Hematopoietic multipotent progenitor cell treated with erythropoietin and hydrocortisone succinate and interleukin-3 and kit ligand, for 6 days (in vitro differentiated cells): Measurements from ENCODE around the gene C1QTNF1.
A peak's percentile ranks its signal among the peaks of the same experiment; 100 is the strongest.

Experiments used
- DNase-seq: peaks from one replicate; pipeline ENCODE4 v3.0.0-alpha.2; 2015

Gene C1QTNF1

DNA sequence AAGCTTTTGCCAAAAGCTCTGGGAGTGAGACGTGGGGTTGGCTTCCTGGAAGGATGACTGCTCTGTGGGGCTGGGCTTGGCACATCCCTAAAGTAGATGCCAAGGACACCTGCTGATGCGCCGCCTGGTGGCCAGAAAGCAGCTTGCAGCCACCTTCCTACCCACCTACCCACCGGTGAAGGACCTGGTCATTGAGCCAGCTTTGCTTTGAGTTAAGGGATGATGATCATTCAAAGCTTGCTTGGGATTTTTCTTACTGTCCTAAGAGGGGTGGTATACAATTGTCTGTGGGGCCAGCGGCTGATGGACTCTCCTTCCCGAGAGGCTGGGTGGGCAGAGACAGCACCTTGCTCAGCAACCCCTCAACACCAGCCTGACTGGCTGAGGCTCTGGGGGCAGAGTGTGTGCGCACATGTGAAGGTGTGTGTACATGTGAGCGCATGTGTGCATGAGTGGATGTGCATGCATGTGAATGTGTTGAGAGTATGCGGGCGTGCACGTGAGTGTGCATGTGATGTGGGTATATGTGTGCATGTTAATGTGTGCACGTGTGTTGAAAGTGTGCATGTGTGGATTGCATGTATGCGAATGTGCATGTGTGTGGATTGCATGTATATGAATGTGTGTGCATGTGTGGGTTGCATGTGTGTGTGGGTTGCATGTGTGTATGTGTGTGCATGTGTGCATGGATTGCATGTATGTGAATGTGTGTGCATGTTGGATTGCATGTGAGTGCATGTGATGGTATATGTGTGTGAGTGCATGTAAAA, 18.6 kb downstream of the C1QTNF1 start:
- DNase-seq: peak; percentile 76

DNA sequence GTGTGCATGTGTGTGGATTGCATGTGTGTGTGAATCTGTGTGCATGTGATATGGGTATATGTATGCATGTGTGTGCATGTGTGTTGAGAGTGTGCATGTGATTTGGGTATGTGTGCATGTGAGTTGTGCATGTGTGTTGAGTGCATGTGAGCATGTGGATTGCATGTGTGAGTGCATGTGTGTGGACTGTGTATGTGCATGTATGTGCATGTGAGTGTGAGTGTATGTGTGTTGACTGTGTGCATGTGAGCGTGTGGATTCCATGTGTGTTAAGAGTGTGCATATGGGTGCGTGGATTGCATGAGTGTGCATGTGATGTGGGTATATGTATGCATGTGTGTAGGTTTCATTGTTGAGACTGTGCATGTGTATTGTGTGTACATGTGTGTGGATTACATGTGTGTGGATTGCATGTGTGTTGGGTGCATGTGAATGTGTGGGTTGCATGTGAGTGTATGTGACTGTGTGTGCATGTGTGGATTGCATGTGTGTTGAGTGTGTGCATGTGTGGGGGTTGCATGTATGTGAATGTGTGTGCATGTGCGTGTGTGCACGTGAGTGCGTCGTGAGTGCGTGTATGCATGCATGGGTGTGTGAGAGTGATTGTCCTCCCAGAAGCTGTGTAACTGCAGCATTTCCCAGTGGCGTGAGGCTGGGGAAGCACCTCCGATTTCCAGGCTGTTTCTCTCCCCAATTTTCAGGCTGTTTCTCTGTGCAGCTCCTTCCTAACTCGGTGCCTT, 19.4 kb downstream of the C1QTNF1 start:
- DNase-seq: no peak

DNA sequence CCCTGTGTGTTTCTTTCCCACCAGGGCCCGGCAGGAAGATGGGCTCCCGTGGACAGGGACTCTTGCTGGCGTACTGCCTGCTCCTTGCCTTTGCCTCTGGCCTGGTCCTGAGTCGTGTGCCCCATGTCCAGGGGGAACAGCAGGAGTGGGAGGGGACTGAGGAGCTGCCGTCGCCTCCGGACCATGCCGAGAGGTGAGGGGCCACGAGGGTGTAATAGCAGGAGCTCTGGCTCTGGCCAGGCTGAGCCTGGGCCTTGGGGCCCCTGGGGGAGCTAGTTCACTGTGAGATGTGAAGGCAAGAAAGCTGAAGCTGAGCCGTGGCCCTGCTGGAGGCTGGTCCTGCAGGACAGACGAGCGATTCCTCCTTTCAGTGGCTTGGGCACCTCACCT, 20.0 kb downstream of the C1QTNF1 start:
- no peak for DNase-seq

GRCh38 chr17:79044462-79044861, 20.5 kb downstream of the C1QTNF1 start:
- DNase-seq: no peak

- no peak for DNase-seq
Measured at GRCh38 chr17:79045001-79045729, 21.2 kb downstream of the C1QTNF1 start.

DNA sequence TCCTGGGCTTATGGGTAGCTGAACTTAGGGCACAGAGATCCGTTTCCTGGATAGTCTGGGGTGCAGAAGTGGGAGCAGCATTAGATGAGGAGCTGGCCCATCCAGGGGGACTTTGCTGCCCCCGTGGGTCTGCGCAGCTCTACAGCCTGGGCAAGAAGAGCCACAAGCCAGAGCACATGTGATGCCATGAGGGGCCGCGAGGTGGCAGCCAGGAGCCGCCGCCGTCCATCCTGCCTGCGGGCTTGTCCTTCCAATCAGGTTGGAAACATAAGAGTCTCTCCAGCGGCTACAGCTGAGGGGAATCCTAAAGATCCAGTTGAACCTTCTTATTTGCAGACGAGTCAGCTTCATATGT, 21.9 kb downstream of the C1QTNF1 start:
- peak; percentile 79 for DNase-seq

- DNase-seq: no peak
Measured at GRCh38 chr17:79046197-79046915, 22.4 kb downstream of the C1QTNF1 start.

- DNase-seq: no peak
Measured at GRCh38 chr17:79046916-79047280, 22.9 kb downstream of the C1QTNF1 start.

DNA sequence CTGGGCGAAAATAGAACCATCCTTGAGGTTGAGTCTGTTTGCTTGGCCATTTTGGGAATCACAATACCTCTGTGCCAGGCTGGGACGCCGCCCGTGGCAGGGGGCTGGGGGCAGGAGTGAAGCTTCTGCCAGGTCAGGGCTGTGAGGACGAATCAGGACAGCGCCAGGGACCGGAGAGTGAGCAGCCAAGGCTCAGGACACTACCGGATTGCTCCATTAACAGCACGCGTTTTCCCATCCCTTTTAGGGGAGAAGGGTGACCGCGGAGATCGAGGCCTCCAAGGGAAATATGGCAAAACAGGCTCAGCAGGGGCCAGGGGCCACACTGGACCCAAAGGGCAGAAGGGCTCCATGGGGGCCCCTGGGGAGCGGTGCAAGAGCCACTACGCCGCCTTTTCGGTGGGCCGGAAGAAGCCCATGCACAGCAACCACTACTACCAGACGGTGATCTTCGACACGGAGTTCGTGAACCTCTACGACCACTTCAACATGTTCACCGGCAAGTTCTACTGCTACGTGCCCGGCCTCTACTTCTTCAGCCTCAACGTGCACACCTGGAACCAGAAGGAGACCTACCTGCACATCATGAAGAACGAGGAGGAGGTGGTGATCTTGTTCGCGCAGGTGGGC, 23.4 kb downstream of the C1QTNF1 start:
- DNase-seq: no peak

DNA sequence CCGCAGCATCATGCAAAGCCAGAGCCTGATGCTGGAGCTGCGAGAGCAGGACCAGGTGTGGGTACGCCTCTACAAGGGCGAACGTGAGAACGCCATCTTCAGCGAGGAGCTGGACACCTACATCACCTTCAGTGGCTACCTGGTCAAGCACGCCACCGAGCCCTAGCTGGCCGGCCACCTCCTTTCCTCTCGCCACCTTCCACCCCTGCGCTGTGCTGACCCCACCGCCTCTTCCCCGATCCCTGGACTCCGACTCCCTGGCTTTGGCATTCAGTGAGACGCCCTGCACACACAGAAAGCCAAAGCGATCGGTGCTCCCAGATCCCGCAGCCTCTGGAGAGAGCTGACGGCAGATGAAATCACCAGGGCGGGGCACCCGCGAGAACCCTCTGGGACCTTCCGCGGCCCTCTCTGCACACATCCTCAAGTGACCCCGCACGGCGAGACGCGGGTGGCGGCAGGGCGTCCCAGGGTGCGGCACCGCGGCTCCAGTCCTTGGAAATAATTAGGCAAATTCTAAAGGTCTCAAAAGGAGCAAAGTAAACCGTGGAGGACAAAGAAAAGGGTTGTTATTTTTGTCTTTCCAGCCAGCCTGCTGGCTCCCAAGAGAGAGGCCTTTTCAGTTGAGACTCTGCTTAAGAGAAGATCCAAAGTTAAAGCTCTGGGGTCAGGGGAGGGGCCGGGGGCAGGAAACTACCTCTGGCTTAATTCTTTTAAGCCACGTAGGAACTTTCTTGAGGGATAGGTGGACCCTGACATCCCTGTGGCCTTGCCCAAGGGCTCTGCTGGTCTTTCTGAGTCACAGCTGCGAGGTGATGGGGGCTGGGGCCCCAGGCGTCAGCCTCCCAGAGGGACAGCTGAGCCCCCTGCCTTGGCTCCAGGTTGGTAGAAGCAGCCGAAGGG, 24.2 kb downstream of the C1QTNF1 start:
- DNase-seq: no peak

DNA sequence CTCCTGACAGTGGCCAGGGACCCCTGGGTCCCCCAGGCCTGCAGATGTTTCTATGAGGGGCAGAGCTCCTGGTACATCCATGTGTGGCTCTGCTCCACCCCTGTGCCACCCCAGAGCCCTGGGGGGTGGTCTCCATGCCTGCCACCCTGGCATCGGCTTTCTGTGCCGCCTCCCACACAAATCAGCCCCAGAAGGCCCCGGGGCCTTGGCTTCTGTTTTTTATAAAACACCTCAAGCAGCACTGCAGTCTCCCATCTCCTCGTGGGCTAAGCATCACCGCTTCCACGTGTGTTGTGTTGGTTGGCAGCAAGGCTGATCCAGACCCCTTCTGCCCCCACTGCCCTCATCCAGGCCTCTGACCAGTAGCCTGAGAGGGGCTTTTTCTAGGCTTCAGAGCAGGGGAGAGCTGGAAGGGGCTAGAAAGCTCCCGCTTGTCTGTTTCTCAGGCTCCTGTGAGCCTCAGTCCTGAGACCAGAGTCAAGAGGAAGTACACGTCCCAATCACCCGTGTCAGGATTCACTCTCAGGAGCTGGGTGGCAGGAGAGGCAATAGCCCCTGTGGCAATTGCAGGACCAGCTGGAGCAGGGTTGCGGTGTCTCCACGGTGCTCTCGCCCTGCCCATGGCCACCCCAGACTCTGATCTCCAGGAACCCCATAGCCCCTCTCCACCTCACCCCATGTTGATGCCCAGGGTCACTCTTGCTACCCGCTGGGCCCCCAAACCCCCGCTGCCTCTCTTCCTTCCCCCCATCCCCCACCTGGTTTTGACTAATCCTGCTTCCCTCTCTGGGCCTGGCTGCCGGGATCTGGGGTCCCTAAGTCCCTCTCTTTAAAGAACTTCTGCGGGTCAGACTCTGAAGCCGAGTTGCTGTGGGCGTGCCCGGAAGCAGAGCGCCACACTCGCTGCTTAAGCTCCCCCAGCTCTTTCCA, 25.1 kb downstream of the C1QTNF1 start:
- no peak for DNase-seq

DNA sequence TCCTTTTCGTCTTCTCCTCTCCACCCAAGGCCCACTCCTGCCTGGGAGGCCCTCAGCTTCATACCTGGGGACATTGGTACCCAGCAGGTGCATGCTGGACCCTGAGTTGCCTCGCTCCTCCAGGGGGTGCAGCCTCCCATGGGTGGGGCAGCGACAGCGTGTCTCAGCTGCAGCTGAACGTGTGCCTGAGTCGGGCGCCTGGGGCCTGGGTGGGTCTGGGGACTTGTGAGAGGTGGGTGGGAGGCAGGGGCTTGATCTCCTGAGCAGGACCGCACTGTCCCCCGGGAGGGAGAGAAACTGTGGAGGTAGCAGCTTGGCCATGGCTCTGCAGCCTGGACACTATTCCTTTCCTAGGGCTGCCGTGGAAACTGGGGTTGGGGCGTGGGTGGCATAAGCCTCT, 25.9 kb downstream of the C1QTNF1 start:
- no peak for DNase-seq

- no peak for DNase-seq
Measured at GRCh38 chr17:79050551-79050950, 26.6 kb downstream of the C1QTNF1 start.

DNA sequence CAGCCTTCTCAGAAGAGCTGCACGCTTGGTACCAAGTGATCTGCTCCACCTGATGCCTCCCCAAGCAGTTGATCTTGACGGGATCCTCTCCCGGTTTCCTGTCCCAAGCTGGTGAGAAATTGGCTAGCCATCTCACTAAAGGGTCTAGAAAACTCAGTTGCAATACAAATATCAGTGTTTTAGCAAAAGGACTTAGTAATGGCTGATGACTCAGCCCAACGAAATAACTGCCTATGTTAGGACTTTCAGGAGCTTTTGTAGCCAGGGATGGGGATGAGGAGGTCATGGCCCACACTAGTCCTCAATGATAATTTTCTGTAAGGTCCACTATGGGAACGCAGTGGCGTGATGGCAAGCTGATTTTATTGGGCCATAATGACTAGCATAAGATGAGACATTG, 27.3 kb downstream of the C1QTNF1 start:
- no peak for DNase-seq

DNA sequence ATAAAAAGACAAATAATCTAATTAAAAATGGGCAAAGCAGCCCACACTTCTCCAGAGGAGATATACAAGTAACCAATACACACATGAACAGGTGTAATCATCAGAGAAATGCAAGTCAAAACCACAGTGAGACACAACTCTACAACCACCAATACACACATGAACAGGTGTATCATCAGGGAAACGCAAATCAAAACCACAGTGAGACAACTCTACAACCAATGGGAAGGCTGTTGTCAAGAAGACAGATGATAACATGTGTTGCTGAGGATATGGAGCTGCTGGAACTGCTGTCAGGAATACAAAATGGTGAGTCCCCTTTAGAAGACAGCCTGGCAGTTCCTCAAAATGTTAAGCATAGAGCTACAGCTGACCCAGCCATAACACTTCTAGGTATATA, 28.2 kb downstream of the C1QTNF1 start:
- DNase-seq: no peak

- no peak for DNase-seq
Measured at GRCh38 chr17:79053251-79053925, 29.4 kb downstream of the C1QTNF1 start.

DNA sequence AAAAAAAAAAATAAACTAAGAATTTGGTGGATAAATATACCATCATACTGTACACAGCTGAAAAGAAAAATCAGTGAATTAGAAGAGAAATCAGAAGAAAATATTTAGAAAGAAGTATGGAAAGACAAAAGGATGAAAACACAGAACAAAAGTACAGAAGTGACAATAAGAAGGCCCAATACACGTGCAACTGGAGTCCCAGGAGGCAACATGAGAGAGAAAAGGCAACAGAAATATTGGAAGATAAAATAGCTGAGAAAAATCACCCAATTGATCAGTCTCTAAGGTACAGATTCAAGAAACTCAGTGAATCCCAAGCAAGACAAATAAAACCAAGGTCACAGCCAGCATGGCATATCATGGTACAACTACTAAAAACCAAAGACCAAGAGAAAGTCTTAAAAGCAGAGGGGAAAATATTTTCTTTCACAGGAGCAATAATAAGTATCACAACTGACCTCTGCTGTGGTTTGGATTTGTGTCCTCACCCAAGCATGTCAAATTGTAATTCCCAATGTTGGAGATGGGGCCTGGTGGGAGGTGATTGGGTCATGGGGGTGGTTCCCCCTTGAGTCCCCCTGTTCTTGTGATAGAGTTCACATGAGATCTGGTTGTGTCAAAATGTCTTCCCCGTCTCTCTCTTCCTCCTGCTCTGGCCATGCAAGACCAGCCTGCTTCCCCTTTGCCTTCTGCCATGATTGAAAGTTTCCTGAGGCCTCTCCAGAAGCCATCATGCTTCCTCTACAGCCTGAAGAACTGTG, 30.4 kb downstream of the C1QTNF1 start:
- DNase-seq: no peak

- DNase-seq: no peak
Measured at GRCh38 chr17:79055197-79055596, 31.2 kb downstream of the C1QTNF1 start.

GRCh38 chr17:79057737-79058385, 33.9 kb downstream of the C1QTNF1 start:
- DNase-seq: peak; percentile 55
